OCI-LY3 (cell line): Measurements from ENCODE around the gene XPNPEP2.

ENCODE experiments used
- H2AFZ ChIP-seq: fragments of 200-600, 300-600 bp; shearing (Covaris generic); 2 replicates; pipeline ENCODE4 v1.6.0; 2014; ENCODE audit warnings: antibody characterized with exemption, low read depth, low read length
- H3K27ac ChIP-seq: fragments of 200-600, 300-600 bp; sonication (generic); 2 replicates; pipeline ENCODE4 v1.5.1; 2014; ENCODE audit warnings: mild to moderate bottlenecking, low read length, moderate library complexity, mixed read lengths
- H3K27me3 ChIP-seq: fragments of 200-600, 300-600 bp; sonication (generic); 2 replicates; pipeline ENCODE4 v1.6.1; 2014; ENCODE audit warnings: low read depth, low read length, mixed read lengths
- H3K36me3 ChIP-seq: fragments of 200-600, 300-600 bp; sonication (generic); replicated peaks from 2 replicates; pipeline ENCODE3; 2014; ENCODE audit warnings: low read depth, low read length, mixed read lengths
- H3K4me1 ChIP-seq: fragments of 300-600, 200-600 bp; sonication (generic); 2 replicates; pipeline ENCODE4 v1.6.1; 2014; ENCODE audit warnings: low read length, mixed read lengths
- H3K4me2 ChIP-seq: fragments of 200-600, 300-600 bp; sonication (generic); 2 replicates; pipeline ENCODE4 v1.6.1; 2014; ENCODE audit warnings: low read length, mixed read lengths
- H3K4me3 ChIP-seq: fragments of 300-600, 200-600 bp; sonication (generic); 2 replicates; pipeline ENCODE4 v1.5.1; 2014; ENCODE audit warnings: antibody characterized with exemption, mild to moderate bottlenecking, low read length, moderate library complexity
- H3K79me2 ChIP-seq: fragments of 300-600, 200-600 bp; shearing (Covaris generic); 2 replicates; pipeline ENCODE4 v1.6.1; 2014; ENCODE audit warnings: mild to moderate bottlenecking, low read length, mixed read lengths
- H3K9ac ChIP-seq: fragments of 300-600, 200-600 bp; shearing (Covaris generic); 2 replicates; pipeline ENCODE4 v1.6.0; 2014; ENCODE audit warnings: mild to moderate bottlenecking, low read length, moderate library complexity
- H3K9me3 ChIP-seq: fragments of 200-600, 300-600 bp; shearing (Covaris generic); 2 replicates; pipeline ENCODE4 v1.6.1; 2014; ENCODE audit warnings: low read length, mixed read lengths; ENCODE audit not compliant: insufficient read depth
- H4K20me1 ChIP-seq: fragments of 200-600, 300-600 bp; sonication (generic); 2 replicates; pipeline ENCODE4 v1.6.1; 2016; ENCODE audit warnings: low read length, mixed read lengths; ENCODE audit not compliant: insufficient read depth
- CTCF ChIP-seq: fragments of 200-600, 300-600 bp; sonication (generic); IDR thresholded peaks from 2 replicates; pipeline ENCODE4 v1.5.1; 2014; ENCODE audit warnings: antibody characterized with exemption, low read length, low read depth
- EZH2phosphoT487 ChIP-seq: fragments of 200-600 bp; shearing (Covaris generic); IDR thresholded peaks from 2 replicates; pipeline ENCODE4 v1.6.1; 2018; ENCODE audit warnings: antibody characterized with exemption, mixed run types, low read depth

The XPNPEP2 gene

GRCh38 chrX:129790146-129790545 is 51.4 kb downstream of the XPNPEP2 start:
- no peak overlapping the region for H2AFZ ChIP-seq
- H3K36me3 ChIP-seq: peaks cover 64% of the 10 kb centered on the region
- TF ChIP-seq CTCF (peak; percentile 7; the same call in 1 of the 2 replicates), EZH2phosphoT487 (no peak)
- H3K79me2 ChIP-seq: peaks cover 32% of the 10 kb centered on the region
- H4K20me1 ChIP-seq: peaks cover 30% of the 10 kb centered on the region
- H3K9ac ChIP-seq: no peak overlapping the region
- peaks cover 29% of the 10 kb centered on the region for H3K4me1 ChIP-seq
- no peak overlapping the region for H3K27ac ChIP-seq
- no peaks in the 10 kb centered on the region for H3K27me3 ChIP-seq
- H3K9me3 ChIP-seq: no peaks in the 10 kb centered on the region
- H3K4me2 ChIP-seq: no peak overlapping the region
- H3K4me3 ChIP-seq: no peak overlapping the region

- H3K79me2 ChIP-seq: peaks cover 25% of the 10 kb centered on the region
- no peak overlapping the region for H3K4me2 ChIP-seq
- no peaks in the 10 kb centered on the region for H3K27me3 ChIP-seq
- peaks cover 64% of the 10 kb centered on the region for H3K36me3 ChIP-seq
- no peak overlapping the region for H3K4me3 ChIP-seq
- peaks cover 24% of the 10 kb centered on the region for H4K20me1 ChIP-seq
- H3K27ac ChIP-seq: no peak overlapping the region
- TF ChIP-seq EZH2phosphoT487: no peak
- TF ChIP-seq CTCF: no peak
- H3K4me1 ChIP-seq: peaks cover 22% of the 10 kb centered on the region
- H3K9ac ChIP-seq: no peak overlapping the region
- H2AFZ ChIP-seq: no peak overlapping the region
- no peaks in the 10 kb centered on the region for H3K9me3 ChIP-seq
Observed at GRCh38 chrX:129790808-129791207, 52.0 kb downstream of the XPNPEP2 start.

GRCh38 chrX:129791336-129791735 is 52.6 kb downstream of the XPNPEP2 start:
- H3K4me3 ChIP-seq: no peak overlapping the region
- H3K79me2 ChIP-seq: peaks cover 20% of the 10 kb centered on the region
- H3K36me3 ChIP-seq: peaks cover 68% of the 10 kb centered on the region
- no peak overlapping the region for H3K9ac ChIP-seq
- no peak overlapping the region for H3K27ac ChIP-seq
- no peaks in the 10 kb centered on the region for H3K9me3 ChIP-seq
- H3K4me2 ChIP-seq: no peak overlapping the region
- H3K27me3 ChIP-seq: no peaks in the 10 kb centered on the region
- peaks cover 17% of the 10 kb centered on the region for H3K4me1 ChIP-seq
- peaks cover 21% of the 10 kb centered on the region for H4K20me1 ChIP-seq
- TF ChIP-seq CTCF (no peak), EZH2phosphoT487 (no peak)
- no peak overlapping the region for H2AFZ ChIP-seq

- H4K20me1 ChIP-seq: peaks cover 18% of the 10 kb centered on the region
- peaks cover 13% of the 10 kb centered on the region for H3K79me2 ChIP-seq
- H3K27me3 ChIP-seq: no peaks in the 10 kb centered on the region
- no peak overlapping the region for H3K27ac ChIP-seq
- no peak overlapping the region for H3K9ac ChIP-seq
- no peaks in the 10 kb centered on the region for H3K9me3 ChIP-seq
- no peak overlapping the region for H3K4me3 ChIP-seq
- peaks cover 67% of the 10 kb centered on the region for H3K36me3 ChIP-seq
- no peak for TF ChIP-seq CTCF
- TF ChIP-seq EZH2phosphoT487: no peak
- peaks cover 12% of the 10 kb centered on the region for H3K4me1 ChIP-seq
- H2AFZ ChIP-seq: no peak overlapping the region
- no peak overlapping the region for H3K4me2 ChIP-seq
Observed at GRCh38 chrX:129791961-129792570, 53.3 kb downstream of the XPNPEP2 start.
